GM18951 (cell line): ENCODE measurements around the gene NOS3.
A peak's percentile ranks its signal among the peaks of the same experiment; 100 is the strongest.

Experiments
- POLR2A ChIP-seq: IDR thresholded peaks from 4 replicates; pipeline ENCODE4 v1.6.1; 2011; ENCODE audit warnings: mild to moderate bottlenecking; ENCODE audit not compliant: insufficient read length, insufficient read depth; ENCODE audit errors: extremely low read depth
- in situ Hi-C: fragments of 300-500 bp; cut with MboI; formaldehyde crosslinking; loops from one replicate; pipeline ENCODE4 v1.12.0; 2022; ENCODE audit warnings: low sequenced_read_pairs, mixed read lengths, inconsistent platforms; ENCODE audit not compliant: unreplicated experiment

Gene NOS3

GRCh38 chr7:150997817-150998216 is 7.0 kb downstream of the NOS3 start:
- in situ Hi-C loops: no loop called here
- TF ChIP-seq POLR2A: no peak

- no peak for TF ChIP-seq POLR2A
- in situ Hi-C loops: no loop called here
Measured at GRCh38 chr7:150998341-150998740, 7.5 kb downstream of the NOS3 start.

GRCh38 chr7:150999001-150999400 is 8.2 kb downstream of the NOS3 start:
- in situ Hi-C loops: no loop called here
- no peak for TF ChIP-seq POLR2A

GRCh38 chr7:150999497-151000230 is 8.8 kb downstream of the NOS3 start:
- TF ChIP-seq POLR2A: no peak
- in situ Hi-C loops: no loop called here

- no peak for TF ChIP-seq POLR2A
- in situ Hi-C loops: no loop called here
Measured at GRCh38 chr7:151000897-151001495, 10.2 kb downstream of the NOS3 start.

GRCh38 chr7:151001546-151001945 is 10.7 kb downstream of the NOS3 start:
- in situ Hi-C loops: no loop called here
- no peak for TF ChIP-seq POLR2A

- in situ Hi-C loops: no loop called here
- no peak for TF ChIP-seq POLR2A
Measured at GRCh38 chr7:151003572-151003971, 12.8 kb downstream of the NOS3 start.

GRCh38 chr7:151005566-151005965 is 14.7 kb downstream of the NOS3 start:
- no peak for TF ChIP-seq POLR2A
- in situ Hi-C loops: no loop called here

- in situ Hi-C loops: no loop called here
- TF ChIP-seq POLR2A: no peak
Measured at GRCh38 chr7:151006590-151007300, 15.9 kb downstream of the NOS3 start.

- in situ Hi-C loops: no loop called here
Measured at GRCh38 chr7:151007469-151007898, 16.7 kb downstream of the NOS3 start.

GRCh38 chr7:151008143-151008510 is 17.3 kb downstream of the NOS3 start:
- no peak for TF ChIP-seq POLR2A
- in situ Hi-C loops: no loop called here

More at GRCh38 chr7:151007469-151007898, 16.7 kb downstream of the NOS3 start:
- TF ChIP-seq POLR2A: no peak

GRCh38 chr7:151008511-151009323 is 17.9 kb downstream of the NOS3 start:
- peak; percentile 43 for TF ChIP-seq POLR2A
- in situ Hi-C loops: no loop called here
